GM19452 (cell line): Measurements from ENCODE around the gene USP22.

Experiments used
- ATAC-seq: cut with Tn5 transposase; IDR thresholded peaks from one replicate; pipeline ENCODE4 v1.9.1; 2021; ENCODE audit not compliant: unreplicated experiment

The USP22 gene

GRCh38 chr17:21049457-21049856 lies 6.6 kb upstream of the USP22 start:
- ATAC-seq = no peak

- ATAC-seq = no peak
Measured at GRCh38 chr17:21046216-21046615, 3.4 kb upstream of the USP22 start.

GRCh38 chr17:21044971-21045370 lies 2.2 kb upstream of the USP22 start:
- ATAC-seq = no peak

GRCh38 chr17:21043296-21044232 lies 753 bp upstream of the USP22 start:
- peak; percentile 86 for ATAC-seq

GRCh38 chr17:21041741-21042457 lies 912 bp downstream of the USP22 start:
- no peak for ATAC-seq

GRCh38 chr17:21039839-21040575 lies 2.8 kb downstream of the USP22 start:
- no peak for ATAC-seq

GRCh38 chr17:21037117-21037803 lies 5.6 kb downstream of the USP22 start:
- no peak for ATAC-seq

- ATAC-seq = no peak
Measured at GRCh38 chr17:21036361-21036881, 6.4 kb downstream of the USP22 start.

GRCh38 chr17:21035406-21035805 lies 7.4 kb downstream of the USP22 start:
- ATAC-seq = no peak

GRCh38 chr17:21034340-21035235 lies 8.2 kb downstream of the USP22 start:
- peak; percentile 61 for ATAC-seq

- ATAC-seq = no peak
Measured at GRCh38 chr17:21033350-21033749, 9.5 kb downstream of the USP22 start.

- no peak for ATAC-seq
Measured at GRCh38 chr17:21031756-21032396, 10.9 kb downstream of the USP22 start.

GRCh38 chr17:21030375-21030774 lies 12.4 kb downstream of the USP22 start:
- ATAC-seq = no peak

GRCh38 chr17:21029515-21029914 lies 13.3 kb downstream of the USP22 start:
- no peak for ATAC-seq

GRCh38 chr17:21029036-21029435 lies 13.8 kb downstream of the USP22 start:
- no peak for ATAC-seq

- ATAC-seq = no peak
Measured at GRCh38 chr17:21028192-21028591, 14.6 kb downstream of the USP22 start.

- ATAC-seq = no peak
Measured at GRCh38 chr17:21027031-21027430, 15.8 kb downstream of the USP22 start.

- ATAC-seq = no peak
Measured at GRCh38 chr17:21025451-21025850, 17.4 kb downstream of the USP22 start.

- no peak for ATAC-seq
Measured at GRCh38 chr17:21024024-21024423, 18.8 kb downstream of the USP22 start.
